OCI-LY7 (cell line): Measurements from ENCODE around the gene SENP5.

Source experiments
- CTCF ChIP-seq: fragments of 200-600 bp; sonication (generic); conservative IDR thresholded peaks from 2 replicates; pipeline ENCODE4 v1.5.1; 2014; ENCODE audit warnings: mild to moderate bottlenecking, antibody characterized with exemption, low read length, moderate library complexity, mixed read lengths
- EZH2phosphoT487 ChIP-seq: fragments of 200-600 bp; sonication (generic); IDR thresholded peaks from 2 replicates; pipeline ENCODE4 v1.6.1; 2018; ENCODE audit warnings: low read depth, borderline replicate concordance, mild to moderate bottlenecking, mixed run types, antibody characterized with exemption, low read length, moderate library complexity, mixed read lengths

- TF ChIP-seq CTCF (no peak), EZH2phosphoT487 (no peak)
These were observed 87.1 kb downstream of the SENP5 start for GRCh38 chr3:196954832-196955231.
